SJCRH30 (cell line): ENCODE measurements around the gene ZNF569. TPM values are rescaled to one million over a fixed set of nuclear protein-coding genes. Genes with fewer than 3 reads are reported as not detected.
A peak's percentile ranks its signal among the peaks of the same experiment; 100 is the strongest.

Source experiments
- DNase-seq, 2 experiments: peaks; one replicate each; pipeline ENCODE4 v3.0.0-alpha.2; 2015 to 2020
- H3K27ac ChIP-seq: fragments of 250-450 bp; sonication (Bioruptor Pico); 2 replicates; pipeline ENCODE4 v1.5.1; 2020; ENCODE audit warnings: mild to moderate bottlenecking, moderate library complexity
- H3K27me3 ChIP-seq: fragments of 250-450 bp; sonication (Bioruptor Pico); 2 replicates; pipeline ENCODE4 v1.5.1; 2020; ENCODE audit warnings: mild to moderate bottlenecking, moderate library complexity
- H3K36me3 ChIP-seq: fragments of 250-450 bp; sonication (Bioruptor Pico); 2 replicates; pipeline ENCODE4 v1.5.1; 2020; ENCODE audit warnings: mild to moderate bottlenecking, moderate library complexity
- H3K4me1 ChIP-seq: fragments of 250-450 bp; sonication (Bioruptor Pico); 2 replicates; pipeline ENCODE4 v1.5.1; 2020; ENCODE audit warnings: mild to moderate bottlenecking, moderate library complexity
- H3K4me3 ChIP-seq: fragments of 250-450 bp; sonication (Bioruptor Pico); 2 replicates; pipeline ENCODE4 v1.5.1; 2020; ENCODE audit warnings: mild to moderate bottlenecking, moderate library complexity
- H3K9me3 ChIP-seq: fragments of 250-450 bp; sonication (Bioruptor Pico); replicated peaks from 2 replicates; pipeline ENCODE4 v1.5.1; 2020; ENCODE audit warnings: mild to moderate bottlenecking, moderate library complexity
- total RNA-seq: library from RNA; depleted of rRNA; stranded (reverse); fragments of >200 nt; shearing (Covaris generic); gene quantifications from 2 replicates; pipeline ENCODE4 v1.2.3, GENCODE V29; 2014; rRNA removed

Gene ZNF569
- 16.9 and 21.9 TPM in 2 replicates for total RNA-seq

DNA sequence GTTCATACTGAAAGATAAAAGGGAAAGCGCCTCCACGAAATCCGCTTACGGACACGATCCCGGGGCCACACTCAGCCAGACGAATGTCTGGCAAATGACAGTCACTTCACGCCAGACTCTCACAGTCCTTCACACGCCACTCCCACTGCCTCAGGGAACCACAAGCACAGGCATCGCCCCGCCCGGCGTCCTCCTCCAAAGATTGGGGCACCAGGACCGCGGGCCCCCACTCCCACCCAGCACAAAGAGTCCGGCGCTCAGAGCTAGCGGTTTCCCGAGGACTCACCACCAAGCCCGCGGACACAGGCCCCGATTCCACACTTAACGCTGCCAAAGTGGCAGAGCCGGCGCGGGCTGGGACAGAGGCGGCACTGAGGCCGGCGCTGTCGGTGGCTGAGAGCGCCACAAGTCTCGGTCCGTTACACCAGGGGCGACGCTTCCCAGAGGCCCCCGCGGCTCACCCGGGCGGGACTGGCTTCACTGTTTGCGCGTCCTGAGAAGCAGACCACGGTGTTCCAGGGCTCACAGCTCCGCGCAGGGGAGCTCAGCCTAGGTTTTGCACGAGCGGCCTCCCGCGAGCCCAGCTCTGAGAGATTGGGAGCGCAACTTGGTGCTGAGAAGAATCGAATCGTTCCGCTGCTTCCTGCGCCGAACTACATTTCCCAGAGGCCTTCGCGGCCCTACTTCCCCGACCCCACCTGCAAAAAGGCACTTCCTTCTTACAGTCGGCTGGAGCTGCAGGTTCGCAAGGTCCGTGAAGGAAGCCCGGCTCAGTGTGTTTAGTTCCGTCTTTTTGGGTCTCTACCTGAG lies at the start of gene ZNF569:
TSS of gene ZNF569 (minus strand) at position 647 of the 810 bp plus-strand sequence. CDS start 22,523 bp downstream, outside the sequence.
- Histone ChIP-seq H3K27ac (peak within 1 kb of the TSS; percentile 91), H3K4me3 (peak within 1 kb of the TSS; percentile 89), H3K27me3 (no peaks in the 10 kb centered on the region), H3K4me1 (peaks cover 4% of the 10 kb centered on the region; the same call in 1 of the 2 replicates), H3K9me3 (peaks cover 21% of the 10 kb centered on the region), H3K36me3 (peaks cover 31% of the 10 kb centered on the region)
- peak; percentile 91 to 95 for DNase-seq

DNA sequence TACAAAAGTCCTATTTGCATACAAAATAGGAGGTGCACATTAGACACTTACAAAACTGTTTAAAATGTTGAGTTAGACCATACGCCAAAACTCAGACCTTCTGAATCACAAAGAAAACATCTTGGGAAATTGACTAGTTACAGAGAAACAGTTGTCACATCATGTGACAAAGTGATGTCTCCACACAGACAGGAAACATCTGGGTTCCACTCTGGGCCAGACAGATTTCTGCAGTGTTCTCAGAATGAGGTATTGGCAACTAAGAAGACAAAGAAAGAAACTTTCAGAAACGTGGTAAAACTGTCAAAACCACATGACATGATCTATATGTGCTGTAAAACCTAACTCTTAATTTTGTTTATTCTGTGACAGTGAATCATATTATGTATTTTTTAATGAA lies 46.2 kb upstream of the ZNF569 start:
- H3K27me3 ChIP-seq, result no peaks in the 10 kb centered on the region
- no peak overlapping the region for H3K4me3 ChIP-seq
- H3K36me3 ChIP-seq, result peaks cover 3% of the 10 kb centered on the region; the same call in 1 of the 2 replicates
- no peak overlapping the region for H3K27ac ChIP-seq
- no peak for DNase-seq
- no peaks in the 10 kb centered on the region for H3K4me1 ChIP-seq
- peaks cover 3% of the 10 kb centered on the region; the same call in 1 of the 2 replicates for H3K9me3 ChIP-seq

DNA sequence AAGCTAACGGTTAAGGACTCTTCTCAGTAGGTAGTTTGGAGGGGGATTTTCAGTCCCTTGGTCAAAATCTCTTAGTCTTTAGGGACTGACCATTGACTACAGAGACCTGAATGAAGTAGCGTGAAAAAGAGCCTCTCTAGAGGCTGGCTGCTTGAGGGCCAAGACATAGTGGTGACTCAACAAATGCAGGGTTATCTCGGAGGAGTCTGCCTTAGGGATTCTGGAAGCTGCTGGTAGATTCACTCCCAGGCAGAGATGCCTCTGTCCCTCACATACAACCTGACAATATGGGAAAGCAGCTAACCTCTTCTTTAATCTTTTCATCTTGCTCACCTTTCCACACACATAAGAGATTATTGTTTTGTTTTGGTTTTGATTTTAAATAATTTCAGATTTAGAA lies 44.6 kb upstream of the ZNF569 start:
- DNase-seq, result no peak
- H3K9me3 ChIP-seq, result peaks cover 6% of the 10 kb centered on the region; the same call in 1 of the 2 replicates
- H3K4me1 ChIP-seq, result no peaks in the 10 kb centered on the region
- peaks cover 3% of the 10 kb centered on the region; the same call in 1 of the 2 replicates for H3K36me3 ChIP-seq
- H3K27ac ChIP-seq, result no peak overlapping the region
- H3K4me3 ChIP-seq, result no peak overlapping the region
- H3K27me3 ChIP-seq, result no peaks in the 10 kb centered on the region

DNA sequence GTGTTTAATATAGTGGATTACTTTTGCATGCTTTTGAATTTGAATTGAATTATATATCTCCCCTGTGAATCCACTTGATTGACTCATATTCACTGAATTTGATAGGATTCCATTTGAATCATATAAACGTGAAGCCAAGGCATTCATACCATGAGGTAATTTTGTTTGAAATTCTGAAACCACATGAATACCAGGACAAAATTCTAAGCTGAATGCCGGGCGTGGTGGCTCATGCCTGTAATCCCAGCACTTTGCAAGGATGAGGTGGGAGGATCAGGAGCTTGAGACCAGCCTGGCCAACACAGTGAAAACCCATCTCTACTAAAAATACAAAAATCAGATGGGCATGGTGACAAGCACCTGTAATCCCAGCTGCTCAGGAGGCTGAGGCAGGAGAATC lies 43.9 kb upstream of the ZNF569 start:
- H3K4me1 ChIP-seq, result no peaks in the 10 kb centered on the region
- H3K27me3 ChIP-seq, result no peaks in the 10 kb centered on the region
- no peak for DNase-seq
- no peak overlapping the region for H3K4me3 ChIP-seq
- H3K27ac ChIP-seq, result no peak overlapping the region
- peaks cover 3% of the 10 kb centered on the region; the same call in 1 of the 2 replicates for H3K36me3 ChIP-seq
- peaks cover 6% of the 10 kb centered on the region; the same call in 1 of the 2 replicates for H3K9me3 ChIP-seq

DNA sequence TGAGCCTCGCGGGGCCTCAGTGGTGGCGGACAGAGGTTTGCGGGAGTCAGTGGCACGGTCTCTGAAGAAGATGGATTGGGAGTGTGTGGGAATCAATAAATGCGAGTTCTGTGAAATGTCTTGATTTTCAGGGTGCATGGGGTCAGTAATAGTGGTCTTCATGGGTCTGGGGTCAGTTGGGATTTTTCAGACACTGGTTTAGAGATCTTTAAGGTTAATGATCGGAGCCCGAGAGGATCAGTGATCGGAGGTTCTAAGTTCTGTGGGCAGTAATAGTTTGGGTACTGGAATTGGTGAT lies 39.9 kb upstream of the ZNF569 start:
- 0 out of 2 replicates have a peak, but pooled peaks cover 3% of the 10 kb centered on the region for H3K9me3 ChIP-seq
- no peaks in the 10 kb centered on the region; the same call in 1 of the 2 replicates for H3K36me3 ChIP-seq
- H3K27ac ChIP-seq, result peak overlapping the region; percentile 78; the same call in 1 of the 2 replicates
- no peak for DNase-seq
- no peaks in the 10 kb centered on the region for H3K4me1 ChIP-seq
- H3K27me3 ChIP-seq, result no peaks in the 10 kb centered on the region
- peak overlapping the region; percentile 64 for H3K4me3 ChIP-seq

DNA sequence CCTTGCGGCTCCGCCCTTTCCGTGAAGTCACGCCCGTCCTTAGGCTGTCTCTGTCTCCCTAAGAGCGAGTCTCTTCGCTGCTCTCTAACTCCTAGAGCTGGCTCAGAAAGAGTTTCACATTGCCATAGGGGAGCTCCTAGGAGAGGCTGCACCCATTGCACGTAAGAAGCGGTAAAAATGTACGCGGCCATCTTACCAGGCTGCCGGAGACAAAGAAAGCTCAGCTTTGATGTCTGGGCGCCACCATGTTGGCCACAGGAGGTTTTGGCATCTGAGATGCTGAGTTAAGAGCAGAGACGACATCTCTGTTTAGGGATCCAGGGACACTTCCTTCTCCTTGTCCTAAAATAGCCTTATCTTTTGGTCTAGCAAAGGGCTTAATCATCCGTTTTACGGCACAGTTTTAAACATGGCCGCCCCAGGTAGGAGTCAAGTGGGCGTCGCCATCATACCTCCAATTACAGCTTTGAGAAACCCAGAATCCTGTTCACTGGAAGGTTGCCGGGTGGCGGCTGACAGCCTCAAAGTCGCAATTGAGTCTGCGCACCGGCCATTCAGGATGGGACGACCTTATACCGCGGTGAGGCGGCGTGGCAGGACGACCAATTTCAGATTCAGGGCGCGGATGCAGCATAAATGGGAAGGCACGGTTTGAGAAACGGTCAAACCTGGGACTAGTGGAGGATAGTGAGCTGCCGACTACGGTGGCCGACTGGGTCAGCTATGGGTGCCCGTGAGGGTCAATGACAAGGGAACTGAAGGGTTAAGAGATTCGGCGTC lies 39.3 kb upstream of the ZNF569 start, which contains the start of gene ZNF793:
TSS of gene ZNF793 (plus strand) at position 553 of the 780 bp plus-strand sequence. CDS start 16,501 bp downstream, outside the sequence.
- peak within 1 kb of the TSS; percentile 64 for H3K4me3 ChIP-seq
- H3K4me1 ChIP-seq, result no peaks in the 10 kb centered on the region
- H3K27me3 ChIP-seq, result no peaks in the 10 kb centered on the region
- H3K9me3 ChIP-seq, result 0 out of 2 replicates have a peak, but pooled peaks cover 3% of the 10 kb centered on the region
- H3K27ac ChIP-seq, result peak within 1 kb of the TSS; percentile 78
- DNase-seq, result peak; percentile 63 to 75
- no peaks in the 10 kb centered on the region; the same call in 1 of the 2 replicates for H3K36me3 ChIP-seq

DNA sequence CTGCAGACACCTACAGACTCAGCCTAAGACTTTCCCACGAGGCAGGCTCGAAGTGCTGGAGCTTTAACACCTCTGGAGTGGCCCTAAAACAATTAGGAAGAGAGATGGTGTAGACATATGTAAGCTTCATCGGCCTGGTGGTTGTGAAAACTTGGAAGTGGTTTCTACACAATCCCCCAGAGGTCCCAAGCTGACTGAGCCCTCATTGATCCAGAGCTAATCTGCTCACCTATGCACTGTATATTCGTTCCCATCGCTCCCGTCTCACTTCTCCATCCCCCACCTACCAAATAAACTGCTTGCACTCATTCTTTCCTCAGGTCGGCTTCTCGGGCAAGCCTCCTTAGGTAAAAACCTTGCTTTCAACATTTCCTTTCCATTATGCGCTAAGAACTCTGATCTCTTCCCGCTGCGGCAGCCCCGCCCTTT lies 38.7 kb upstream of the ZNF569 start:
- H3K4me3 ChIP-seq, result peak overlapping the region; percentile 64
- DNase-seq, result no peak
- no peaks in the 10 kb centered on the region for H3K4me1 ChIP-seq
- peak overlapping the region; percentile 78 for H3K27ac ChIP-seq
- H3K9me3 ChIP-seq, result 0 out of 2 replicates have a peak, but pooled peaks cover 3% of the 10 kb centered on the region
- H3K36me3 ChIP-seq, result no peaks in the 10 kb centered on the region; the same call in 1 of the 2 replicates
- H3K27me3 ChIP-seq, result no peaks in the 10 kb centered on the region

DNA sequence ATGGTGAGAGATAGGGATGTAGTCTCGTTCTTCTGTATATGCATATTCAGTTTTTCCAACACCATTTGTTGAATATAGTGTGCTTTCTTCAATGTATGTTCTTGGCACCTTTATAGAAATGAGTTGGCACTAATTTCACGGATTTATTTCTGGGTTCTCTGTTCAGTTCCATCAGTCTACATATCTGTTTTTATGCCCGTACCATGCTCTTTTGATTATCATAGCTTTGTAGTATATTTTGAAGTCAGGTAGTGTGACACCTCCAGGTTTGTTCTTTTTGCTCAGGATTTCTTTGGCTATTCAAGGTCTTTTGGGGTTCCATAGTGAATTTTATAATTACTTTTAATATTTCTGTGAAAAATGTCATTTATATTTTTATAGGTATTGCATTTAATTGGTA lies 25.0 kb upstream of the ZNF569 start:
- Histone ChIP-seq H3K4me3 (no peak overlapping the region), H3K9me3 (peaks cover 16% of the 10 kb centered on the region), H3K27ac (no peak overlapping the region), H3K27me3 (no peaks in the 10 kb centered on the region), H3K36me3 (no peaks in the 10 kb centered on the region), H3K4me1 (no peaks in the 10 kb centered on the region)
- no peak for DNase-seq

DNA sequence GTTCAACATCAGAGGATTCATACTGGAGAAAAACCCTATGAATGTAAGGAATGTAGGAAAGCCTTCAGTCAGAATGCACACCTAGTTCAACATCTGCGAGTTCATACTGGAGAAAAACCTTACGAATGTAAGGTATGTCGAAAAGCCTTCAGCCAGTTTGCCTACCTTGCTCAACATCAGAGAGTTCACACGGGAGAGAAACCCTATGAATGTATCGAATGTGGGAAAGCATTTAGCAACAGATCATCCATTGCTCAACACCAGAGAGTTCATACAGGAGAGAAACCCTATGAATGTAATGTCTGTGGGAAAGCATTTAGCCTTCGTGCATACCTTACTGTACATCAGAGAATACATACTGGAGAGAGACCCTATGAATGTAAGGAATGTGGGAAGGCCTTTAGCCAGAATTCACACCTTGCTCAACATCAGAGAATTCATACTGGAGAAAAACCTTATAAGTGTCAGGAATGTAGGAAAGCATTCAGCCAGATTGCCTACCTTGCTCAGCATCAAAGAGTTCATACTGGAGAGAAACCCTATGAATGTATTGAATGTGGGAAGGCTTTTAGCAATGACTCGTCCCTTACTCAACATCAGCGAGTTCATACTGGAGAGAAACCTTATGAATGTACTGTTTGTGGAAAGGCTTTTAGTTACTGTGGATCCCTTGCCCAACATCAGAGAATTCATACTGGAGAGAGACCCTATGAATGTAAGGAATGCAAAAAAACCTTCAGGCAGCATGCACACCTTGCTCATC lies 17.3 kb upstream of the ZNF569 start:
- no peaks in the 10 kb centered on the region for H3K4me1 ChIP-seq
- no peak overlapping the region for H3K4me3 ChIP-seq
- H3K9me3 ChIP-seq, result peaks cover 53% of the 10 kb centered on the region
- H3K27ac ChIP-seq, result no peak overlapping the region
- H3K36me3 ChIP-seq, result peaks cover 46% of the 10 kb centered on the region
- peak in 1 of 2 experiments; percentile 15 for DNase-seq
- H3K27me3 ChIP-seq, result no peaks in the 10 kb centered on the region

DNA sequence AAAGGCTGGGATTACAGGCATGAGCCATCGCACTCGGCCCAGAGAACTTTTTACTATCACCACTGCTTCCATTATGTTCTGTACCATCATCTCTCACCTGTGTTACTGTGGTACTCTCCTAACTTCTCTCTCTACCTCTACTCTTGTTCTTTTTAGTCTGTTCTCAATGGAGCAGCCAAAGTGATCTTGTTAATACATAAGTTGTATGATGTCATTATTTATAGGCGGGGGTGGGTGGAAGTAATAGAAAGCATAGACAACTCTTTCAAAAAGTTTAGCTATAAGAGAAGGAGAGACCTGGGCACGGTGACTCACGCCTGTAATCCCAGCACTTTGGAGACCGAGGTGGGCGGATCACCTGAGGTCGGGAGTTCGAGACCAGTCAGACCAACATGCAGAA lies 4.9 kb upstream of the ZNF569 start:
- Histone ChIP-seq H3K36me3 (peaks cover 31% of the 10 kb centered on the region), H3K4me3 (no peak overlapping the region), H3K27ac (no peak overlapping the region), H3K27me3 (no peaks in the 10 kb centered on the region), H3K9me3 (peaks cover 23% of the 10 kb centered on the region), H3K4me1 (peaks cover 4% of the 10 kb centered on the region; the same call in 1 of the 2 replicates)
- no peak for DNase-seq

DNA sequence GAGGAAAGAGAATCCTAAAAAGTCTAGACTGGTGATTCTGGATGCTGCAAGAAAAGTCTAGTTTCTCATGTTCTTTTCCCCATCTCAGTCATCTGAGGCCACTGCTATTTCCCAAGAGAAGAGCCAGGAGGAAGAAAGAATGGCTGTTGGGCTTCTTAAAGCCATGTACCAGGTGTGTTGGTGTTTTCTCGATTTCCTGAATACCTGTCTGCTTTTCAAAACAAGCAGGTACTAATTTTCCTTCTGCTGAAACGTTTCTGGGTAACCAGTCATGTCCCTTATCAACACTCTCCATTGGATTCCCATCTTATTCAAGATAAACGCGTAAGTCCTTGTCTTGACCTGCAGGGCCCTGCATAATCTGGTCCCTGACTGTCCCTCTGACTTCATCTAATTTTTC lies 3.0 kb upstream of the ZNF569 start:
- peak overlapping the region; percentile 89 for H3K4me3 ChIP-seq
- DNase-seq, result no peak
- no peak overlapping the region for H3K27ac ChIP-seq

DNA sequence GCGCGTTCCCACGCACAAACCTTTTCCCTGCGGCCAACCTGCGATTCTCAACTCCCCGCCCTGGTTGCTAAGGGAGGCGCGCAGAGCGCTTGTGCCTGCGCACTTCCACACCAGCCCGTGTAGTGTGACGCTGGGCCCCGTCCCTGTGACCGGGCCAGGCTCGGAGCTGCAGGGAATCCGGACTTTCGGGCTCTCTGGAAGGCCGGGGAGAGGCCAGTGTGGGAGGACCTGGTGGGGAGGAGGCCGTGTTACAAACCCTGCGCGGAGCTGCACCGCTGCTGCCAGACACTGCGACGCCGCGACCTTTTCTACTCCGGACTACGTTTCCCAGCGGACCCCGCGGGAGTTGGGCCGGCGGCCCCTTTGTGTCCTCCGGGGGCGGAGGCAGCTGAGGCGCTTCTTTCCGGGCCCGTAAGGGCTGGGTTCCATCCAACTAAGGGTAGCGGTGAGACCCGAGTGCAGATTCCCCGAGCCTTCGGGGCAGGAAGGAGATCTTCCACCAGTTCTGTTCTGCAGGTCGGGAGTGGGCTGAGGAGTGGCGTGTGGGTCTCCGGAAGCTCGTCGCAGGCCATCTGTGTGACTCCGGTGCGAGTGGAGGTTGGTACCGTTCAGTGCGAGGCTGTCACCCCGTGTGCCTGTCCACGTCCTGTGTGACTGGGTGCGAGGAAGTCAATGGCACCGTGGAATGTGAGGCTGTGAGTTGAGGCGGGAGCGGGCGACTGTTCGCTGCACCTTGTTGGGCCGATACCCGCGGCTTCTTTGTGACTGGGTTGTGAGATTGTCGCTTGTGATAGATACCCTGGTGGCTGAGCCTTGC lies 1.9 kb upstream of the ZNF569 start, which contains the start of gene ZNF570:
TSS of gene ZNF570 (plus strand) at position 396 of the 817 bp plus-strand sequence. CDS start 999 bp downstream, outside the sequence.
- no peaks in the 10 kb centered on the region for H3K27me3 ChIP-seq
- H3K27ac ChIP-seq, result peak within 1 kb of the TSS; percentile 42
- peaks cover 4% of the 10 kb centered on the region; the same call in 1 of the 2 replicates for H3K4me1 ChIP-seq
- DNase-seq, result peak; percentile 93
- peaks cover 15% of the 10 kb centered on the region for H3K36me3 ChIP-seq
- H3K4me3 ChIP-seq, result peak within 1 kb of the TSS; percentile 89
- H3K9me3 ChIP-seq, result peaks cover 21% of the 10 kb centered on the region

More for the DNA sequence above, 3.0 kb upstream of the ZNF569 start:
- peaks cover 21% of the 10 kb centered on the region for H3K9me3 ChIP-seq
- peaks cover 4% of the 10 kb centered on the region; the same call in 1 of the 2 replicates for H3K4me1 ChIP-seq
- H3K27me3 ChIP-seq, result no peaks in the 10 kb centered on the region
- peaks cover 13% of the 10 kb centered on the region for H3K36me3 ChIP-seq

DNA sequence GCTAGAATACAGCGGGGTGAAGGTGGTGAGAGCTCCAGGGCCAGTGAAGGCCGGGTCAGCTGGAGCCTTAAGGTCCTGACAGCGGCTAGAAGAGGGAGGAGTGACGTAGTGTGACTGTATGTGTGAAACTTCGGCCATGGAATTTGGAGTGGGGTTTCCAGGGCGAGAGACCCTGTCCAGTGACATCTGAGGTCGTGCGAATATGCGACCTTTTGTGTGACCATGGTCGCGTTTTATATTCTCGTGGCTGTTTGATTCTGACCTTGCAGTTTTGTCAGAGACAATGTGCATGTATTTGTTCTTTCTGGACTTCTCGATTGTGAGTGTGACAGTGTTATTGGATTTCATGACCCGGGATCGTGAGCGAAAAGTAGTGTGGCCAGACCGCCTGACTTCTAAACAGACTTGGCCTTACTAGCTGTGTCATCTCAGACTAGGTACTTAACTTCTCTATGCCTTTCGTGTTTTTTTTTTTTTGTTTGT lies 405 bp upstream of the ZNF569 start:
- no peak for DNase-seq
- no peaks in the 10 kb centered on the region for H3K27me3 ChIP-seq
- H3K36me3 ChIP-seq, result peaks cover 27% of the 10 kb centered on the region
- H3K27ac ChIP-seq, result peak overlapping the region; percentile 91; the same call in 1 of the 2 replicates
- H3K9me3 ChIP-seq, result peaks cover 20% of the 10 kb centered on the region
- H3K4me3 ChIP-seq, result peak overlapping the region; percentile 89
- peaks cover 4% of the 10 kb centered on the region; the same call in 1 of the 2 replicates for H3K4me1 ChIP-seq
